Astrocyte (in vitro differentiated cells and primary cell): ENCODE results near the gene FAM237B.

Source experiments
- EZH2 ChIP-seq: IDR thresholded peaks from 2 replicates; pipeline ENCODE4 v1.6.1; 2012; ENCODE audit warnings: mild to moderate bottlenecking, low read length, inconsistent platforms; ENCODE audit not compliant: insufficient read depth
- TF ChIP-seq, protein P1 (sequence below): IDR thresholded peaks from 2 replicates; pipeline ENCODE4 v1.5.1; 2011; ENCODE audit warnings: low read depth, mild to moderate bottlenecking, inconsistent platforms, low read length, moderate library complexity; ENCODE audit not compliant: insufficient read depth

DNA sequence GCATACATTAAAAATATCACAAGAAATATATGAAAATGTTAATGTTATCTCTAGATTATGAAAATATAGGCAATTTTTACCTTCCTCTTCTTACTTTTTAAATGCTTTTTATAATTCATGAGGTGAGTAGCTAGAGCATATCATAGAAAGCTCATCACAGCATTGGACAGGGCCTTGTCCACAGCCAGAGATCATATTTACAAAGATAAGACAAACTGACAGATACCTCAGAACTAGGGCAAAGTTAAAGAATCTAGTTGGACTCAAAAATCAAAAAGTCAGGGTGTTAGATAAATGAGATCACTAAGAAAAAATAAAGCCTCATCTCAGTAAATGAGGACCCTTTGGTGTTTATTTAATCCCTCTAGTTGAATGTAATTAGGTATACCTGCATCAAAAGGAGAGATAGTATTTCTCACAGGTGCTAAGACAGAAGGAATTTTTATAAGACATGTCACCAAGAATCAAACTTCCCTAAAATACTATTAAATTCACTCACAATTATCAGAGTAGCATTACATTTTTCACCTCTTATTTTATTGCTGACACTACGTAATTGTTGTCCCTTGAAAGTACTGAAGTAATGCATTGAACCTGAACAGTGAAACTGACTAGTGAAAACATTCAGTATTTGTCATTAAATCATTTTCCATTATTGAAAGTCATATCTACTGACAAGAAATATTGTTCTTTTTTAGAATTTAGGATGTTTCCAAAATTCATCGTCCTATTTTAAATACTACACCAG, 50.5 kb downstream of the FAM237B start:
- TF ChIP-seq, protein P1, sequence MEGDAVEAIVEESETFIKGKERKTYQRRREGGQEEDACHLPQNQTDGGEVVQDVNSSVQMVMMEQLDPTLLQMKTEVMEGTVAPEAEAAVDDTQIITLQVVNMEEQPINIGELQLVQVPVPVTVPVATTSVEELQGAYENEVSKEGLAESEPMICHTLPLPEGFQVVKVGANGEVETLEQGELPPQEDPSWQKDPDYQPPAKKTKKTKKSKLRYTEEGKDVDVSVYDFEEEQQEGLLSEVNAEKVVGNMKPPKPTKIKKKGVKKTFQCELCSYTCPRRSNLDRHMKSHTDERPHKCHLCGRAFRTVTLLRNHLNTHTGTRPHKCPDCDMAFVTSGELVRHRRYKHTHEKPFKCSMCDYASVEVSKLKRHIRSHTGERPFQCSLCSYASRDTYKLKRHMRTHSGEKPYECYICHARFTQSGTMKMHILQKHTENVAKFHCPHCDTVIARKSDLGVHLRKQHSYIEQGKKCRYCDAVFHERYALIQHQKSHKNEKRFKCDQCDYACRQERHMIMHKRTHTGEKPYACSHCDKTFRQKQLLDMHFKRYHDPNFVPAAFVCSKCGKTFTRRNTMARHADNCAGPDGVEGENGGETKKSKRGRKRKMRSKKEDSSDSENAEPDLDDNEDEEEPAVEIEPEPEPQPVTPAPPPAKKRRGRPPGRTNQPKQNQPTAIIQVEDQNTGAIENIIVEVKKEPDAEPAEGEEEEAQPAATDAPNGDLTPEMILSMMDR, result no peak
- TF ChIP-seq EZH2, result no peak
